Activated CD8-positive, alpha-beta memory T cell treated with anti-CD3 and anti-CD28 coated beads, Interleukin-2, amount 50 U/mL, for 4 hours (primary cell): ENCODE data around the gene SURF2.
"Not testable (repeated sequence)": the region's sequence is repeated elsewhere in the genome, so short reads cannot be mapped to it uniquely, and the experiment has no call there.

Source experiments
- DNase-seq: peaks from one replicate; pipeline ENCODE4 v3.0.0-alpha.2; 2020

Gene SURF2

GRCh38 chr9:133359399-133360175, 3.2 kb downstream of the SURF2 start:
- DNase-seq = peak; percentile 38

GRCh38 chr9:133360400-133361393, 4.3 kb downstream of the SURF2 start:
- no peak for DNase-seq

GRCh38 chr9:133361507-133362092, 5.2 kb downstream of the SURF2 start:
- no peak for DNase-seq

GRCh38 chr9:133362359-133363044, 6.2 kb downstream of the SURF2 start:
- no peak for DNase-seq

- no peak for DNase-seq
These were observed 10.1 kb downstream of the SURF2 start for GRCh38 chr9:133366435-133366834.

- no peak for DNase-seq
These were observed 10.9 kb downstream of the SURF2 start for GRCh38 chr9:133367221-133367620.

GRCh38 chr9:133367778-133368177, 11.4 kb downstream of the SURF2 start:
- DNase-seq = no peak

- no peak for DNase-seq
These were observed 12.0 kb downstream of the SURF2 start for GRCh38 chr9:133368249-133368881.

- no peak for DNase-seq
These were observed 13.1 kb downstream of the SURF2 start for GRCh38 chr9:133369422-133369821.

GRCh38 chr9:133369933-133370332, 13.6 kb downstream of the SURF2 start:
- DNase-seq = no peak

GRCh38 chr9:133370685-133371084, 14.3 kb downstream of the SURF2 start:
- peak; percentile 48 for DNase-seq

GRCh38 chr9:133371261-133371711, 14.9 kb downstream of the SURF2 start:
- DNase-seq = peak; percentile 68

GRCh38 chr9:133372144-133372543, 15.8 kb downstream of the SURF2 start:
- DNase-seq = no peak

GRCh38 chr9:133374612-133375115, 18.3 kb downstream of the SURF2 start:
- no peak for DNase-seq

- DNase-seq = no peak
These were observed 18.9 kb downstream of the SURF2 start for GRCh38 chr9:133375116-133375723.

- peak; percentile 96 for DNase-seq
These were observed 19.6 kb downstream of the SURF2 start, which contains the start of the genes STKLD1 and SURF4 for GRCh38 chr9:133375724-133376654. TSS of gene STKLD1 (plus strand) at chr9:133376366. CDS start at chr9:133376474, 108 bp downstream. TSS of gene SURF4 (minus strand) at chr9:133376060. CDS start at chr9:133375969, 91 bp downstream.

GRCh38 chr9:133377280-133377679, 20.9 kb downstream of the SURF2 start:
- not testable (repeated sequence) for DNase-seq

- no peak for DNase-seq
These were observed 21.4 kb downstream of the SURF2 start for GRCh38 chr9:133377721-133378216.

GRCh38 chr9:133378408-133378962, 22.1 kb downstream of the SURF2 start:
- DNase-seq = no peak
